Epithelial cell of esophagus (primary cell): ENCODE measurements around the gene ASB13.
"Not testable (repeated sequence)": the region's sequence is repeated elsewhere in the genome, so short reads cannot be mapped to it uniquely, and the experiment has no call there.

Source experiments
- DNase-seq: peaks from one replicate; pipeline ENCODE4 v3.0.0; 2010; ENCODE audit warnings: low read depth
- H3K4me3 ChIP-seq: 2 replicates; pipeline ENCODE4 v1.5.1; 2011; ENCODE audit warnings: mild to moderate bottlenecking, low read length, control low read depth
- TF ChIP-seq, protein P1 (sequence below): IDR thresholded peaks from 2 replicates; pipeline ENCODE4 v1.5.1; 2011; ENCODE audit warnings: low read depth, mild to moderate bottlenecking, low read length, control low read depth, inconsistent platforms; ENCODE audit not compliant: insufficient read depth; ENCODE audit errors: missing control alignments

Gene ASB13

DNA sequence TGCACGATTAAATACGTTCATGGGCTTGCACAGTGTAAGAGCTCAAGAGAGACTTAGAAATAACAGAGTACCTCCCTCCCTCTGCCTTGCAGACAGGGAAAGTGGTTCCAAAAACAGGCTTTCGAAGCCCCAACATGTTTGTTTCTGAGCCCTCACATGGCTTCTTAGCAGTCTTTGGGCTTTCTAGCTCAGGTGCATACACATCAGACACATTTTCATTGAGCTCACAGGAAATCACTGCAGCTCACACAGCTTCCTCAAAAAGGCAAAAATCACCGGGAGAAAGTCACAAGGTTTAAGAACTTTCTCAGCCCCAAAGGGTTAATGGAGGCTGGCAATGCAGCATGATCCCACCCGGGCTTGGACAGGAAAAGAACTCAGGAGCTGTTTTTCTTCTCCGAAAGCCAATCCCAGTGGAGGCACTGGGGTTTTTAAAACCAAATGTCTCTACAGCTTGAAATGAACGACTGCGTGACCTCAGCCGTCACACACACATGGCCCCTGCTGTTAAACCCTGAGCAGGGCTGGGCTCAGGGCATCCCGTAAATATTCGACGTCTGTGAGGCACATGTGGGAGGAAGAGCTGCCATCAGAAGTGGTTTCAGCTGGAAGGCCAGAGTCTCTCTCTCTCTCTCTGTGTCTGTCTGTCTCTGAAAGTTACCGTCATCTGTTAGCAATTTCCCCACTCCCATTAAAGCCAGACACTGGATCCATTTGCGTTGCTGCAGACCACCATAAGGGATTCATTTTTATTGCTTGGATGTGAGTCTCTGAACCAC is 71.9 kb downstream of the ASB13 start:
- TF ChIP-seq, protein P1, sequence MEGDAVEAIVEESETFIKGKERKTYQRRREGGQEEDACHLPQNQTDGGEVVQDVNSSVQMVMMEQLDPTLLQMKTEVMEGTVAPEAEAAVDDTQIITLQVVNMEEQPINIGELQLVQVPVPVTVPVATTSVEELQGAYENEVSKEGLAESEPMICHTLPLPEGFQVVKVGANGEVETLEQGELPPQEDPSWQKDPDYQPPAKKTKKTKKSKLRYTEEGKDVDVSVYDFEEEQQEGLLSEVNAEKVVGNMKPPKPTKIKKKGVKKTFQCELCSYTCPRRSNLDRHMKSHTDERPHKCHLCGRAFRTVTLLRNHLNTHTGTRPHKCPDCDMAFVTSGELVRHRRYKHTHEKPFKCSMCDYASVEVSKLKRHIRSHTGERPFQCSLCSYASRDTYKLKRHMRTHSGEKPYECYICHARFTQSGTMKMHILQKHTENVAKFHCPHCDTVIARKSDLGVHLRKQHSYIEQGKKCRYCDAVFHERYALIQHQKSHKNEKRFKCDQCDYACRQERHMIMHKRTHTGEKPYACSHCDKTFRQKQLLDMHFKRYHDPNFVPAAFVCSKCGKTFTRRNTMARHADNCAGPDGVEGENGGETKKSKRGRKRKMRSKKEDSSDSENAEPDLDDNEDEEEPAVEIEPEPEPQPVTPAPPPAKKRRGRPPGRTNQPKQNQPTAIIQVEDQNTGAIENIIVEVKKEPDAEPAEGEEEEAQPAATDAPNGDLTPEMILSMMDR, result no peak
- no peak overlapping the region for H3K4me3 ChIP-seq
- DNase-seq, result no peak

GRCh38 chr10:5593347-5593746 is 73.0 kb downstream of the ASB13 start:
- DNase-seq, H3K4me3 ChIP-seq: not testable (repeated sequence)

DNA sequence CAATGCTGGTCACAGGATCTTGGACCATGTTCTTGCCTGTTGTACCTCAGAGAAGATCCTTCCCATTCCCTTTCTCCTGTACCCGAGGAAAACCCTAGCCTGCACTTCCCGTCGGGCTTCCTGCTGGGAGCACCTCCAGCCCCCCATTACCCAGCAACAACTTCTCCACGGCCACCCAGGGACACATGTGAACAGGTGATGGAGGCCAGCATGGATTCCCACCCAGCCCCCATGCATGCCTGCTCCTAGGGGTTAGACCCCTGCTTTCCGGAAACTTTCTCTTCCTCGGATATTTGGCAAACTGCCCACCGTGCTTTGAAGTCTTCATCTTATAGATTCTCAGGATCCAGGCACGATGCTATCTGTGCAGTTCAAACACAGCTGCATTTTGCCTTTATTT is 74.3 kb downstream of the ASB13 start:
- no peak overlapping the region for H3K4me3 ChIP-seq
- TF ChIP-seq, protein P1, result no peak
- DNase-seq, result no peak

GRCh38 chr10:5591336-5591824 is 75.0 kb downstream of the ASB13 start:
- no peak for DNase-seq
- TF ChIP-seq, protein P1, result no peak
- no peak overlapping the region for H3K4me3 ChIP-seq

DNA sequence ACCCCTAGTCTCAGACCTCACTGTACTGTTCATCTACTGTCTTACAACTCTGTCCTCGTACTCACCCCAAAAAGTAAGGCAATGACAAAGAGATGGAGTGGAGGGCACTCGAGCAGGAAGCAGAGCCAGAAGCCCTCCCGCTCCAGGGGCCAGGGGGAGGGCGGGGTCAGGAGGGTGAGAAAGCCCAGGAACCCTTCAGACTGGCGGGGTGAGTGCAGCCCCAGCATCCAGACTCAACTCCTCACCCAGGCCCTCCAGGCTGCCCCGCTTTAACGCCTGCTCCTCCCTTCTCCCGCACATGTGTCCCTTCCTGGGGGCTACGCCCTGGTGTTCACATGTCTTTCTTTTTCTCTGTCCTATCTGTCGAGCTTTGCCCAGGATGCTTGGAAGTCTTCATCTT is 75.6 kb downstream of the ASB13 start:
- DNase-seq, result no peak
- TF ChIP-seq, protein P1, result no peak
- H3K4me3 ChIP-seq, result no peak overlapping the region

DNA sequence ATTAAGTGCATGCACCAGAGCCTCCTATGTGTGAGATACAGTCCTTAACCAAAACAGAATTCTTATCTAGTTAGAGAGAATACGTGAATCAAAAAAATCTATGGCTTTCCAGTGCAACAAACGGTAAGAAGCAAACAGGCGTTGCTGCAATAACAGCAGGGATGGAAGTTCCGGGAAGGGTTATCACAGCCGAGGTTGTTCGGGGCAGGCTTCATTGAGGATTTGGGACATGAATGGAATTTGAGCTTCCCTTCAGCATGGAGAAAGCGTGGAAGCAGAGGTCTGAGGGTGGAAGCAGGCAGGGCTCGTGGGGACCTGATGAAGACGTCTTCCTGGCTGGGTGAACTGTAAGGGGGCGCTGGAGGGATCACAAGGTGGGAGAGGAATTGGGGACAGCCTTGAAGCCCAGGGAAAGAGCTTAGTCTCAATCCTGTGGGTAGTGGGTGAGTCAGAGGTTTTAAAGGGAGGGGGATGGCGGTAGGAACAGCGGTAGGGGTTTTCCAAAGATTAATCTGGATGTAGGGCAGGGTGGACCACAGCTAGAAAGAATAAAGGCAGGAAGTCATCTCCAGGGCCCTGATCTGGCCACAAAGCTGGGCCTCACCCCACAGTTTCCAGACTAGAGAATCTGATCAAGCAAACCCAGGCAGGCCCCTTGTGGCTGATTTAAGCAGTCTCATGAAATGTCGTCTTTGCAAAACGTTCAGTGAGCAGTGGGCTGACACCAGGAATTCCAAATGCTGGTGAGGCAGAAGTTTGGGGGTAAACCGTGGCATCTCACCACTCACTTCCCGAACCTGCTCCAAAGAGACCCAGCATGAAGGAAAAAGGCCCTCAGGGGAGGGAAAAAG is 76.5 kb downstream of the ASB13 start:
- TF ChIP-seq, protein P1, result peak; percentile 24
- peak; percentile 38 for DNase-seq
- no peak overlapping the region for H3K4me3 ChIP-seq

DNA sequence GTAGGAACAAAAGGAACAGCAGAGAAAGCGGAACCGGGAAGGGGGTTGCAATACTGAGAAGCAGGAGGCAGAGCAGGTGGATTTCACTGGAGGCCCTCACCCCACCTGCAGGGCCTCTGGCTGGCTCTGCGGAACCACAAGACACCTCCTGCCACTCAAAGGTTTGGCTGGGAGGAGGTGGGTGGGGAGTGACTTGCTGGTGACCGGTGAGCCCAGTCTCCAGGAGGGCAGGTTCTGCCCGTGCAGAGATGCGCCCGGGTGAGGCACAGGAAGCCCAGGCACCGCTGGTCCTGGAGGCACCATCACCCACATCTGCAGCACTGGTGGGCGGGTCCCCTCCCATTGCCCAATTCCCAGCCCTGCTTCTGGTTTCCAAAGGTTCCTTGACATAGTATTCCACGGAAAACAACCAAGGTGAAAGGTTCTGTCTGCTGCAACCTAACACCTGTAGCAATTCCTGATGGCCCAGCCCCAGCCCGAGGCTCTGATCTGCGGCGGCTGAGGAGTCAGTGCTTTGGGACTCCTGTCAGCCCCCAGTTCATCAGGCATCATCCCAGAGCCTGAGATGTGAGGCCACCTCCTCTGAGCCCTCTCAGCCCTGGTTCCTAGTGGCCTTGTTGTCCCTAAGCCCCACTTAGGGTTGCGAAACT is 77.3 kb downstream of the ASB13 start:
- no peak overlapping the region for H3K4me3 ChIP-seq
- DNase-seq, result peak; percentile 27

More for the DNA sequence above, 77.3 kb downstream of the ASB13 start:
- TF ChIP-seq, protein P1, result no peak
